MM.1S (cell line): ENCODE data around the gene NLGN2.

Experiments
- CTCF ChIP-seq: fragments of 300-600 bp; sonication (generic); IDR thresholded peaks from 2 replicates; pipeline ENCODE4 v1.5.1; 2016; ENCODE audit warnings: antibody characterized with exemption, low read length, mixed read lengths
- EZH2 ChIP-seq: fragments of 300-600 bp; sonication (generic); optimal IDR thresholded peaks from 2 replicates; pipeline ENCODE3; 2017; ENCODE audit warnings: low read depth, mild to moderate bottlenecking, antibody characterized with exemption, low read length, mixed read lengths
- EZH2phosphoT487 ChIP-seq: fragments of 300-600 bp; sonication (generic); IDR thresholded peaks from 2 replicates; pipeline ENCODE4 v1.6.1; 2018; ENCODE audit warnings: antibody characterized with exemption, low read length

DNA sequence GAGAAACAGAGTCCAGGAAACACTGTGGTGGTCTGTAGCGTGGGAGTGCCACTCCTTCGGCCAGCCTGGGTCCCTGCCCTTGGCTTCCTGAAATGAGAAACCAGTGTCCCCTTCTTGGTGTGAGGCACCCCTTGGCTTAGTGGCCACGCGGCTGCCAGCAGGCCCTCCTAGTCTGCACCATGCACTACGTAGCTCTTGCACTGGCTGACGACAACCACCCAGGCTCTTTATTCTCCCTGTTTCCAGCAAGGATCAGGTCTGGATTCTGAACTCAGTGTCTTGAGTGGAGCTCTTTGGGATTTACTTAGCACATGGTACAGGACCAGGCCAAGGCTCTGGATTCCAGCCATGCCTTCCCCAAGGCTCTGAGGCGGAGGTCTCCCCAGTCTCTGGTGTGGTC is 19.9 kb downstream of the NLGN2 start:
- TF ChIP-seq CTCF (no peak), EZH2phosphoT487 (no peak), EZH2 (no peak)
